Ishikawa (cell line): ENCODE results near the gene EXT2.

Source experiments
- CEBPB ChIP-seq: IDR thresholded peaks from 2 replicates; pipeline ENCODE4 v1.6.1; 2012
- ZBTB7A ChIP-seq: IDR thresholded peaks from 2 replicates; pipeline ENCODE4 v1.6.1; 2012; ENCODE audit warnings: low read depth
- TF ChIP-seq, protein P1 (sequence below): IDR thresholded peaks from 2 replicates; pipeline ENCODE4 v1.6.1; 2012

GRCh38 chr11:44101098-44101497 is 5.6 kb downstream of the EXT2 start:
- TF ChIP-seq, protein P1, sequence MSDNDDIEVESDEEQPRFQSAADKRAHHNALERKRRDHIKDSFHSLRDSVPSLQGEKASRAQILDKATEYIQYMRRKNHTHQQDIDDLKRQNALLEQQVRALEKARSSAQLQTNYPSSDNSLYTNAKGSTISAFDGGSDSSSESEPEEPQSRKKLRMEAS = no peak
- TF ChIP-seq ZBTB7A = no peak
- TF ChIP-seq CEBPB = no peak
